Mammary epithelial cell (primary cell): ENCODE measurements around the gene IFT80.

Experiments
- CTCF ChIP-seq, 2 donors: IDR thresholded peaks in 1 of 2; conservative IDR thresholded peaks in 1 of 2; 2 replicates each; pipeline ENCODE4 v1.5.1; 2011 to 2012; ENCODE audit warnings: inconsistent platforms in 2 of 2, low read length in 2 of 2, mild to moderate bottlenecking in 2 of 2, control low read depth in 1 of 2, low read depth in 1 of 2; ENCODE audit not compliant: insufficient read depth in 1 of 2; ENCODE audit errors: extremely low read depth in 1 of 2
- EZH2 ChIP-seq: IDR thresholded peaks from 2 replicates; pipeline ENCODE4 v1.6.1; 2012; ENCODE audit warnings: low read length, inconsistent platforms, borderline replicate concordance

GRCh38 chr3:160445854-160446253 is 46.8 kb upstream of the IFT80 start:
- TF ChIP-seq CTCF (conservative IDR thresholded peaks at IDR 0.05 in 1 of 2, IDR thresholded peaks at IDR 0.05 in 1 of 2; ENCODE audit: extremely low read depth in 1 of 2, insufficient read depth in 1 of 2, low read depth in 1 of 2, low read length in 2 of 2) (no peak), EZH2 (no peak)
